ENCODE results near the gene FAM168B.
"Not testable (repeated sequence)": the region's sequence is repeated elsewhere in the genome, so short reads cannot be mapped to it uniquely, and the experiment has no call there.

The FAM168B gene

DNA sequence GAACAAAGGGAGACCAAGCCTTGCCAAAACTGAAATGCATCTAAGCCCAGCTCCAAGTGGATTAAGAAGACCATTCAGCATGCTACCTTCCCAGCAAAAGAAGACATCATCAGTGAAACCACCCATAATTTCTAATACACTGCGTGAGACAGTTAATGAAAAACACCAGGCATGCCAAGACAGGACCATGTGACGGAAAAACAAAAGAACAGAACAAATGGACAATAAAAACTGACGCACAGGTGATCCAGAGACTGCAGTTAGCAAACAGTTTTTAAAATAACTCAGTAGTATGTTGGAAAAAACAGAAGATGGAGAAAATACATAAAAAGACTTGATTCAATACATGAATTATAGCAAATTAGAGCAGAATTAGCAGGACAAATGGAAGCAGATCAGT lies 15.3 kb downstream of the FAM168B start:
- no peak for TF ChIP-seq ZNF274 (IDR thresholded peaks at IDR 0.05; ENCODE audit: low read depth, low read length)
- H3K4me3 ChIP-seq (ENCODE audit: low read length) = no peak overlapping the region

GRCh38 chr2:131077182-131077846 lies 15.9 kb downstream of the FAM168B start:
- H3K4me3 ChIP-seq (ENCODE audit: low read length) = no peak overlapping the region
- no peak for TF ChIP-seq ZNF274 (IDR thresholded peaks at IDR 0.05; ENCODE audit: low read depth, low read length)

DNA sequence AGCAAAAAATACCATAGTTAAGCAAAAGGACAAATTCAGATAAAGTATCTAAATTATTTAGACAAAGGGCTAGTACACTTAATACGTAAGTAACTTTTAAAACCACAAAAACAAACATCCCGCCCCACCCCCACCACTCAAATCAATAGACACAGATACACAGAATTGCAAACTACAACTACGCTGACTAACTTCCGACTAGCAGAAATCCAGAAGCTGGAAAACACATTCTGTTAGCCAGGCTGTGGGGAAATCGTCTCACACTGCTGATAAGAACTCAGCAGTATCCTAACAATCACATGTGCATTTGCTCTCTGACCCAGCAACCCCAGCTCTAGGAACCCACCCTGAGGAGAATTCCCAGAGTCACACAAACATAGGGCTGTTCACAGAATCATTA lies 16.6 kb downstream of the FAM168B start:
- TF ChIP-seq ZNF274 (IDR thresholded peaks at IDR 0.05; ENCODE audit: low read depth, low read length) = no peak
- no peak overlapping the region for H3K4me3 ChIP-seq (ENCODE audit: low read length)

GRCh38 chr2:131075578-131075977 lies 17.7 kb downstream of the FAM168B start:
- H3K4me3 ChIP-seq (ENCODE audit: low read length) = not testable (repeated sequence)

DNA sequence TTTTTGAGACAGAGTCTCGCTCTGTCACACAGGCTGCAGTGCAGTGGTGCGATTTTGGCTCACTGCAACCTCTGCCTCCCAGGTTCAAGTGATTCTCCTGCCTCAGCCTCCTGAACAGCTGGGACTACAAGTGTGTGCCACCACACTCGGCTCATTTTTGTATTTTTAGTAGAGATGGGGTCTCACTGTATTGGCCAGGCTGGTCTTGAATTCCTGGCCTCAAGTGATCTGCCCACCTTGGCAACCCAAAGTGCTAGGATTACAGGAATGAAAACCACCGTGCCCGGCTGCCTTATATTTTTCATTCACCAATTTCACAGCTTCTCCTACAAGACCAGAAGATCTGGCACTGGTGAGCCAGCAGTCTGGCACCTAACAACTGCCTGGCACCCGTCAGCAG lies 25.1 kb downstream of the FAM168B start:
- H3K4me3 ChIP-seq (ENCODE audit: low read length) = not testable (repeated sequence)

DNA sequence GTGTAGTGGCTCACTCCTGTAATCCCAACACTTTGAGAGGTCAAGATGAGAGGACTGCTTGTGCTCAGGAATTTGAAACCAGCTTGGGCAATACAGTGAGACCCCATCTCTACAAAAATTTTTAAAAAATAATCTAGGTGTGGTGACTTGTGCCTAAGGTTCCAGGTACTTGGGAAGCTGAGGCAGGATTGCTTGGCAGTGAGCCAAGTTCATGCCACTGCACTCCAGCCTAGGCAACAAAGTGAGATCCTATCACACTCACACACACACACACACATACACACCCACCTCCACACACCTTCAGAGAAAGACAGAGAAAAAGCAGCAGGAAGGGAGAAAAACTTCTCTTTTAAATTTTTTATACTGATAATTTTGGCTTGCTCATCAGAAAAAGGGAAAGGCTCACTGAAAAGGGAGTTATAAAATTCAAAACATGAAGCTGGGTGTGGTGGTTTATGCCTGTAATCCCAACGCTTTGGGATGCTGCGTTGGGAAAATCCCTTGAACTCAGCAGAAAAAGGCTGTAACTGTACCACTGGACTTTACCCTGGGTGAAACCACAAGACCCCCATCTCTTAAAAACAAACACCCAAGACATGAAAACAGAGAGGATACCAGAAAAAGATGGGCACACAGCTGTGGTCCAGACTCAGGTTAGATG lies 25.7 kb downstream of the FAM168B start:
- TF ChIP-seq ZNF274 (IDR thresholded peaks at IDR 0.05; ENCODE audit: low read depth, low read length) = no peak
- H3K4me3 ChIP-seq (ENCODE audit: low read length) = no peak overlapping the region

- no peak overlapping the region for H3K4me3 ChIP-seq (ENCODE audit: low read length)
- TF ChIP-seq ZNF274 (IDR thresholded peaks at IDR 0.05; ENCODE audit: low read depth, low read length) = no peak
Observed at GRCh38 chr2:131064589-131065512, 28.4 kb downstream of the FAM168B start.

DNA sequence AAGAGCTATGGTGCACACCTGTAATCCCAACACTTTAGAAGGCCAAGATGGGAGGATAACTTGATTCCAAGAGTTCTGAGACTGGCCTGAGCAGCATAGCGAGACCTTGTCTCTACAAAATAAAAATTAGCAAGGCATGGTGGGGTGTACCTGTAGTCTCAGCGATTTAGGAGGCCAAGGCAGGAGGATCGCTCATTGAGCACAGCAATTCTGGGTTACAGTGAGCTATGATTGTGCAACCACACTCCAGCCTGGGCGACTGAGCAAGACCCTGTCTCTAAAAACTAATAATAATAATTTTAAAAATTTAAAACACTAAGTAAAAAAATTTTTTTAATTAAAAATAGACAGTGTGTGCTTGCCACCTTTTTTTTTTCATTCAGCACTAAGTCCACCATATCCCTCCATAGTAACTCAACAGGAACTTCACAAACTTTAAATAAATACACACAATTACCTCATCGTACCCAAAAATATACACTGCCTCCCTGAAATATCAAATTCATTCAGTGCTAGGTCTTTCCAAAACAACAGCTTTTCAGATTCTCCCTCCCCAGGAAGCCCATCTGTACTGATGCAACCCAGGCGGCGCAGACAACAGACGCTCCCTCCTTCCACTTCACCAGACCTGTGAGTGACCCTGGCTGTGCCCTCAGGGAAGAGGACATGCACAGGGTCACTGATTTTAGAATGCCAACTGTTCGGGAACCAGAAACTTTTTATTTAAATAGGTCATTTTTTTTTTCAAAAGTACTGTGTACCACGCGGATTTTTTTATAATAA lies 29.6 kb downstream of the FAM168B start:
- no peak for TF ChIP-seq ZNF274 (IDR thresholded peaks at IDR 0.05; ENCODE audit: low read depth, low read length)
- H3K4me3 ChIP-seq (ENCODE audit: low read length) = no peak overlapping the region

DNA sequence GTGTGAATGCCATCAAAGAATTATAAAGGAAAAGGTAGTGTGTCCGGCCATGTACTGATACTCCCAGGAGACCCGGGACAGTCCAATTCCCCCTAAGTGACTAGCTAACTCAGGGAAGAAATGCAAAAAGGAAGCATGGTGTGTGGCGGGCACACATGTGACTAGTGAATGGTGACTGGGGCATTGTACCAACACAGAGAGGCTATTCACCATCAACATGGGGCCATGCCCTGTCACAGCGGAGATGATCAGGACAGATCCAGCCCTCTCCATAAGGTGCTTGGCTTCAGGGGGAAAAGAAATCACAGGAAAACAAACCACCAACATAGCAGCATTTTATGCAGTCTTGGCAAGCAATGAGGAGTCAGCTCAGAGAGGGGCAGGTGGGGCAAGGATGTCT lies 34.3 kb downstream of the FAM168B start:
- H3K4me3 ChIP-seq (ENCODE audit: low read length) = no peak overlapping the region
- no peak for TF ChIP-seq ZNF274 (IDR thresholded peaks at IDR 0.05; ENCODE audit: low read depth, low read length)

DNA sequence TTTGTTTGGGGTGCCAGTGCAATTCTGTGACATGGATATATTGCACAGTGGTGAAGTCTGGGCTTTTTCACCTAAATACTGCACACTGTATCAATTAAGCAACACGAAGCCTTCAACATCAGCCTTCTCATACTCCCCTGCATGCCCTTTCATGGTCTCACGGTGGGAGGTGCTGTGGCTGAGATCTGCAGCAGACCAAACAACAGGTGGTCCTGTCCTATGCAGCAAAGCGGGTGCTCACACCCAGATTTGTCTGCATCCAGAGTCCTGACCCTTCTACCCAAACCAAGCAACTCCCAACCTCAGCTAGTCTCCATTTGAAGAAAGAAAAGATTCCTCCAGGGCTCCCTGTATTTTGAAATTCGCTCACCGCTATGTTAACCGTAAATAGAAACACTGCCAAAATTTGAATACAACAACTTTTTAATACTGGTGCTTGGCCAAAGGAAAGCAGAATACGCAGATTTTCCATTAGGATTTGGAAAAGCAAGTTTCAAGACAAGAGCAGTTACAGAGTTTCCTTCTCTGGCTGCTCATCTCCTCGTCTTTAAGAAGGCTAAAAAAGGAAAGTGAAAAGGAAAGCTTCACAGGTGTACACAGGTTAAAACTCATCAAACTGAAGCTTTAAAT lies 34.9 kb downstream of the FAM168B start:
- no peak for TF ChIP-seq ZNF274 (IDR thresholded peaks at IDR 0.05; ENCODE audit: low read depth, low read length)
- H3K4me3 ChIP-seq (ENCODE audit: low read length) = no peak overlapping the region

- H3K4me3 ChIP-seq (ENCODE audit: low read length) = no peak overlapping the region
- no peak for TF ChIP-seq ZNF274 (IDR thresholded peaks at IDR 0.05; ENCODE audit: low read depth, low read length)
Observed at GRCh38 chr2:131056932-131057287, 36.4 kb downstream of the FAM168B start.

DNA sequence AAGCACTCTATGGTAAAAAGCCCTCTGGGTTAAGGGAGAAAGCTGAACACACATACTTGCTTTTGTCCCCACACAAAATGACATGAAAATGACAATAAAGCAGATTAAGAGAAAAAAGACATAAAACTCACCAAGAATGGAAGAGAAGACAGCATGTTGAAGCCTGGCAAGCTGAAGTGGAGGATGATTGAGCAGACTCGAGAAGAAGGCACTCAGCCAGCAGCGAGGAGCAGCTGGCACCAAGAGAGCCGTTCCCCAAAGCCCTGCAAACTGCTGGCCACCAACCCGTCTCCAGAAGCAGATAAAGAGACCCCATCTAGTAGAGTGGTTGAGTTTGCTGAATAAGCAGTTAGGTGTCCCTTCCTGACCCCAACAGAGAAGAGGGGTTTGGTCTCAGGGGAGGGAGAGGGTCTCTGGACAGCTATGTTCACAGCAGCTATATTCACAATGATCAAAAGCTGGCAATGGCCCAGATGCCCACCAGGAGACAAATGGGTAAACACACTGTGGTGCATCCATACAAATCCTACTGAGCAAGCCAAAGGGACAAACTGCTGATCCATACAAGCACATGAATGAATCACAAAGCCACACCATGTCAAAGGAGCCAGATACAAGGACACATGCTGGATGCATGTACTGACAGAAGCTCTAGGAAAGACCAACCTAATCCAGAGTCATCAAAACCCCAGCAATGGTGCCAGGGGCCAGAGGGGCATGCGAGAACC lies 36.9 kb downstream of the FAM168B start:
- no peak for TF ChIP-seq ZNF274 (IDR thresholded peaks at IDR 0.05; ENCODE audit: low read depth, low read length)
- H3K4me3 ChIP-seq (ENCODE audit: low read length) = no peak overlapping the region
